PC-3 (cell line): ENCODE data around the gene FOXP1.

Source experiments
- EZH2phosphoT487 ChIP-seq: fragments of 300-600 bp; sonication (generic); IDR thresholded peaks from 2 replicates; pipeline ENCODE4 v1.6.1; 2018; ENCODE audit warnings: mild to moderate bottlenecking, antibody characterized with exemption, low read length, borderline replicate concordance
- TF ChIP-seq, protein P1 (sequence below): fragments of 300-600 bp; sonication (generic); conservative IDR thresholded peaks from 2 replicates; pipeline ENCODE4 v1.5.1; 2017; ENCODE audit warnings: antibody characterized with exemption, low read depth, mild to moderate bottlenecking, low read length

DNA sequence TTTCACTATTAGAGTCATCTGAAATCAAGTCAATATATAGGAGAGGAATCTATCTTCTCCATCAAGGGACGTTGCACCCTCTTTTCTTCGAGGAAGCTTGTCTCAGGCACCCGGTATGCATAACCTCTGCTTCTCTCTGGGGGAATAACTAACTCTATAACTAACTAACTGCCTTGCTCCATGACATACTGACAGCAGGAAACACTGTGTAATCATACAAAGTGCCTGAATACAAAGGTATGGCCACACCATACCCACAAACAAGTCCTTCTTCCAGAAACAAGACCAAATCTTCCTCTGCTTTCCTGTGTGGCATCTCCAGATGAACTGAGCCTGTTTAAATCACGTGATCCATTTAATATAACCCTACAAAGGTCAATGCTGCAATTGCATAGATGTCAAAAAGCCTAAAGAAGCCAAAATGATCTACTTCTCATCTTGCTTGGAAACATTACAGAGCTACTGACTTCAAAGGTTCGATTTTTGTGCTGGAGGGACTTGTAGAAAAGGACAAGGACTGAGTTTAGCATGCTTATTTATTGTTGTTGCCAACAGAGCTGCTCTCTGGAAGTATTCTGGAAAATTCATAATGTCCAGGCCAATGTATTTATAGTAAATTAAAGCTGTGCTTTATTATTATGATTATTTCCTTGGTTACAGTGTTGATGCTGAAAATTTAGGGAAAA lies 380.5 kb downstream of the FOXP1 start:
- TF ChIP-seq, protein P1, sequence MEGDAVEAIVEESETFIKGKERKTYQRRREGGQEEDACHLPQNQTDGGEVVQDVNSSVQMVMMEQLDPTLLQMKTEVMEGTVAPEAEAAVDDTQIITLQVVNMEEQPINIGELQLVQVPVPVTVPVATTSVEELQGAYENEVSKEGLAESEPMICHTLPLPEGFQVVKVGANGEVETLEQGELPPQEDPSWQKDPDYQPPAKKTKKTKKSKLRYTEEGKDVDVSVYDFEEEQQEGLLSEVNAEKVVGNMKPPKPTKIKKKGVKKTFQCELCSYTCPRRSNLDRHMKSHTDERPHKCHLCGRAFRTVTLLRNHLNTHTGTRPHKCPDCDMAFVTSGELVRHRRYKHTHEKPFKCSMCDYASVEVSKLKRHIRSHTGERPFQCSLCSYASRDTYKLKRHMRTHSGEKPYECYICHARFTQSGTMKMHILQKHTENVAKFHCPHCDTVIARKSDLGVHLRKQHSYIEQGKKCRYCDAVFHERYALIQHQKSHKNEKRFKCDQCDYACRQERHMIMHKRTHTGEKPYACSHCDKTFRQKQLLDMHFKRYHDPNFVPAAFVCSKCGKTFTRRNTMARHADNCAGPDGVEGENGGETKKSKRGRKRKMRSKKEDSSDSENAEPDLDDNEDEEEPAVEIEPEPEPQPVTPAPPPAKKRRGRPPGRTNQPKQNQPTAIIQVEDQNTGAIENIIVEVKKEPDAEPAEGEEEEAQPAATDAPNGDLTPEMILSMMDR: no peak
- no peak for TF ChIP-seq EZH2phosphoT487
